COR-L47 (cell line): ENCODE results near the gene GMDS.

Source experiments
- DNase-seq: peaks from one replicate; lab custom pipeline; 2025; lab: John Stamatoyannopoulos, UW

GMDS gene

GRCh38 chr6:1644516-1645060, 600.8 kb downstream of the GMDS start:
- DNase-seq, result no peak

GRCh38 chr6:1643830-1644445, 601.5 kb downstream of the GMDS start:
- no peak for DNase-seq

- DNase-seq, result no peak
Observed at GRCh38 chr6:1643111-1643510, 602.3 kb downstream of the GMDS start.

GRCh38 chr6:1641343-1641885, 604.0 kb downstream of the GMDS start:
- DNase-seq, result no peak

GRCh38 chr6:1640476-1640875, 604.9 kb downstream of the GMDS start:
- DNase-seq, result no peak

GRCh38 chr6:1639430-1639829, 606.0 kb downstream of the GMDS start:
- DNase-seq, result no peak

GRCh38 chr6:1636971-1637871, 608.2 kb downstream of the GMDS start:
- DNase-seq, result no peak

GRCh38 chr6:1636272-1636825, 609.1 kb downstream of the GMDS start:
- no peak for DNase-seq

GRCh38 chr6:1635305-1636010, 609.9 kb downstream of the GMDS start:
- no peak for DNase-seq

GRCh38 chr6:1634081-1634480, 611.3 kb downstream of the GMDS start:
- DNase-seq, result no peak

- no peak for DNase-seq
Observed at GRCh38 chr6:1633366-1634021, 611.9 kb downstream of the GMDS start.

GRCh38 chr6:1631251-1631650, 614.2 kb downstream of the GMDS start:
- DNase-seq, result no peak

GRCh38 chr6:1630771-1631217, 614.6 kb downstream of the GMDS start:
- DNase-seq, result no peak

GRCh38 chr6:1630212-1630770, 615.1 kb downstream of the GMDS start:
- no peak for DNase-seq

GRCh38 chr6:1629316-1629715, 616.1 kb downstream of the GMDS start:
- DNase-seq, result no peak

- DNase-seq, result no peak
Observed at GRCh38 chr6:1627827-1628560, 617.4 kb downstream of the GMDS start.

- no peak for DNase-seq
Observed at GRCh38 chr6:1626481-1626880, 618.9 kb downstream of the GMDS start.

GRCh38 chr6:1625794-1626435, 619.5 kb downstream of the GMDS start:
- DNase-seq, result no peak

- no peak for DNase-seq
Observed at GRCh38 chr6:1624851-1625781, 620.3 kb downstream of the GMDS start.
